Naive thymus-derived CD4-positive, alpha-beta T cell (primary cell): ENCODE results near the gene VAV3. TPM values are rescaled to one million over a fixed set of nuclear protein-coding genes. Genes with fewer than 3 reads are reported as not detected.
"Not testable (repeated sequence)": the region's sequence is repeated elsewhere in the genome, so short reads cannot be mapped to it uniquely, and the experiment has no call there.

Experiments
- ATAC-seq: fragments of 150-1000 bp; cut with Tn5 transposase; 2 replicates; pipeline ENCODE4 v1.10.0; 2021; ENCODE audit warnings: mild to moderate bottlenecking, moderate library complexity
- CTCF ChIA-PET: fragments of 350-600 bp; sonication (Branson Sonifier 250); formaldehyde crosslinking; loops from one replicate; lab custom pipeline; 2021; ENCODE audit warnings: antibody characterized with exemption; lab: Charles Lee
- POLR2A ChIA-PET: fragments of 350-600 bp; sonication (Branson Sonifier 250); formaldehyde crosslinking; loops from one replicate; lab custom pipeline; 2021; ENCODE audit warnings: antibody characterized with exemption, inconsistent platforms; lab: Charles Lee
- DNase-seq, 9 donors: peaks; one replicate each; pipeline versions ENCODE4 v3.0.0 to v3.0.0-alpha.2; 2020 to 2022; ENCODE audit warnings: mixed read lengths in 1 of 9
- H3K27ac ChIP-seq: one replicate; pipeline ENCODE4 v1.7.0; 2013; ENCODE audit warnings: mild to moderate bottlenecking, low read depth, low read length, moderate library complexity
- H3K27me3 ChIP-seq, 2 donors: one replicate each; pipeline ENCODE4 v1.7.0; 2013; ENCODE audit warnings: low read length in 2 of 2, mild to moderate bottlenecking in 2 of 2, moderate library complexity in 2 of 2; ENCODE audit not compliant: control insufficient read depth in 2 of 2, insufficient read depth in 2 of 2
- H3K36me3 ChIP-seq, 3 experiments: 1 replicate in 2 of 3; 2 replicates in 1 of 3; pipeline ENCODE4 v1.7.0; 2013; ENCODE audit warnings: low read length in 3 of 3, mild to moderate bottlenecking in 3 of 3, moderate library complexity in 1 of 3; ENCODE audit not compliant: insufficient read depth in 3 of 3, control insufficient read depth in 2 of 3
- H3K4me1 ChIP-seq, 2 donors: one replicate each; pipeline ENCODE4 v1.7.0; 2013; ENCODE audit warnings: low read length in 2 of 2, mild to moderate bottlenecking in 2 of 2, moderate library complexity in 1 of 2; ENCODE audit not compliant: control insufficient read depth in 2 of 2, insufficient read depth in 2 of 2
- H3K4me3 ChIP-seq: 2 replicates; pipeline ENCODE4 v1.7.0; 2013; ENCODE audit warnings: mild to moderate bottlenecking, low read length
- H3K9me3 ChIP-seq, 3 experiments: 1 replicate in 2 of 3; 2 replicates in 1 of 3; pipeline ENCODE4 v1.7.0; 2013; ENCODE audit warnings: low read length in 3 of 3; ENCODE audit not compliant: control insufficient read depth in 2 of 3
- H3K27ac Mint-ChIP-seq, 9 donors: one replicate each; pipeline ENCODE4 v1.8.0; 2020 to 2022; ENCODE audit warnings: mixed read lengths in 9 of 9, mild to moderate bottlenecking in 8 of 9, moderate library complexity in 5 of 9, inconsistent platforms in 2 of 9
- H3K27me3 Mint-ChIP-seq, 5 donors: one replicate each; pipeline ENCODE4 v1.8.0; 2021 to 2022; ENCODE audit warnings: mixed read lengths in 5 of 5, mild to moderate bottlenecking in 1 of 5
- H3K36me3 Mint-ChIP-seq, 5 donors: one replicate each; pipeline ENCODE4 v1.8.0; 2020 to 2022; ENCODE audit warnings: mixed read lengths in 5 of 5, mild to moderate bottlenecking in 3 of 5, inconsistent platforms in 1 of 5
- H3K4me1 Mint-ChIP-seq, 7 donors: one replicate each; pipeline ENCODE4 v1.8.0; 2020 to 2022; ENCODE audit warnings: mixed read lengths in 7 of 7, mild to moderate bottlenecking in 3 of 7, inconsistent platforms in 1 of 7
- H3K4me3 Mint-ChIP-seq, 10 donors: one replicate each; pipeline ENCODE4 v1.8.0; 2020 to 2022; ENCODE audit warnings: mild to moderate bottlenecking in 10 of 10, mixed read lengths in 10 of 10, moderate library complexity in 6 of 10, inconsistent platforms in 2 of 10
- H3K9me3 Mint-ChIP-seq, 11 donors: one replicate each; pipeline ENCODE4 v1.8.0; 2020 to 2022; ENCODE audit warnings: mixed read lengths in 11 of 11, mild to moderate bottlenecking in 4 of 11, inconsistent platforms in 1 of 11, moderate library complexity in 1 of 11
- intact Hi-C, 2 donors: fragments of 100-400 bp; cut with micrococcal nuclease; formaldehyde crosslinking; loops; one replicate each; pipeline ENCODE4 v1.15.1; 2023
- polyA plus RNA-seq, 2 donors: library from polyadenylated mRNA; unstranded; fragments of 300-500 nt; fragmentation: Illumina TruSeq; gene quantifications; one replicate each; pipeline ENCODE4 v1.2.3, GENCODE V29; 2021
- total RNA-seq, 6 experiments: library from RNA in 5 of 6; stranded (reverse) in 5 of 6; gene quantifications; 1 replicate in 5 of 6; 2 replicates in 1 of 6; pipeline ENCODE4 v1.2.3 and lab custom pipeline; 2021 to 2026

VAV3 gene
- total and polyA plus RNA-seq, 7 experiments from 2014 or later = 1.3 to 23.2 (median 2.7) TPM

GRCh38 chr1:107865627-107866026 lies 99.4 kb downstream of the VAV3 start:
- Histone ChIP-seq H3K4me3 (no peak overlapping the region), H3K27me3 (no peaks in the 10 kb centered on the region), H3K4me1 (peaks cover 0 to 14% of the 10 kb centered on the region in 2 donors), H3K36me3 (no peaks in the 10 kb centered on the region), H3K9me3 (peaks cover 0 to 7% (median 0%) of the 10 kb centered on the region in 3 experiments), H3K27ac (no peak overlapping the region)
- ATAC-seq = no peak
- H3K4me1 Mint-ChIP-seq = peaks cover 10 to 31% (median 19%) of the 10 kb centered on the region in 7 donors
- ChIA-PET POLR2A (no interaction called here), CTCF (interaction anchor here (0.7 kb wide), 1 partner anchor 49 kb away, joined by 4 read pairs; no protein-coding TSS in a partner anchor)
- H3K27ac Mint-ChIP-seq = peak overlapping the region in 2 of 9 donors; percentile 32 to 46
- H3K9me3 Mint-ChIP-seq = peaks cover 3 to 25% (median 15%) of the 10 kb centered on the region in 11 donors
- intact Hi-C loops = no loop called here
- peaks cover 0 to 17% (median 9%) of the 10 kb centered on the region in 5 donors for H3K36me3 Mint-ChIP-seq
- DNase-seq = no peak
- no peaks in the 10 kb centered on the region for H3K27me3 Mint-ChIP-seq
- no peak overlapping the region for H3K4me3 Mint-ChIP-seq

- no peak overlapping the region for H3K27ac Mint-ChIP-seq
- peaks cover 10 to 26% (median 19%) of the 10 kb centered on the region in 7 donors for H3K4me1 Mint-ChIP-seq
- CTCF ChIA-PET = no interaction called here
These were observed 101.6 kb downstream of the VAV3 start for GRCh38 chr1:107863342-107863741.

GRCh38 chr1:107862064-107862463 lies 102.9 kb downstream of the VAV3 start:
- no peaks in the 10 kb centered on the region for H3K27me3 ChIP-seq
- H3K4me1 ChIP-seq = peaks cover 0 to 14% of the 10 kb centered on the region in 2 donors
- peaks cover 0 to 7% (median 0%) of the 10 kb centered on the region in 3 experiments for H3K9me3 ChIP-seq
- H3K4me1 Mint-ChIP-seq = peaks cover 10 to 26% (median 19%) of the 10 kb centered on the region in 7 donors
- peaks cover 0 to 25% (median 11%) of the 10 kb centered on the region in 11 donors for H3K9me3 Mint-ChIP-seq
- ATAC-seq (no peak), DNase-seq (no peak)
- CTCF ChIA-PET = no interaction called here
- no peak overlapping the region for H3K27ac ChIP-seq
- H3K27me3 Mint-ChIP-seq = no peaks in the 10 kb centered on the region
- H3K4me3 Mint-ChIP-seq = no peak overlapping the region
- POLR2A ChIA-PET = no interaction called here
- H3K36me3 ChIP-seq = no peaks in the 10 kb centered on the region
- no peak overlapping the region for H3K4me3 ChIP-seq
- peaks cover 0 to 12% (median 9%) of the 10 kb centered on the region in 5 donors for H3K36me3 Mint-ChIP-seq
- H3K27ac Mint-ChIP-seq = peak overlapping the region in 2 of 9 donors; percentile 25 to 36
- intact Hi-C loops = no loop called here

More at GRCh38 chr1:107863342-107863741, 101.6 kb downstream of the VAV3 start:
- H3K27me3 ChIP-seq = no peaks in the 10 kb centered on the region
- H3K36me3 Mint-ChIP-seq = peaks cover 0 to 12% (median 9%) of the 10 kb centered on the region in 5 donors
- H3K9me3 ChIP-seq = peaks cover 0 to 7% (median 0%) of the 10 kb centered on the region in 3 experiments
- no peak overlapping the region for H3K27ac ChIP-seq
- peaks cover 0 to 25% (median 11%) of the 10 kb centered on the region in 11 donors for H3K9me3 Mint-ChIP-seq
- H3K4me3 ChIP-seq = no peak overlapping the region
- ATAC-seq = no peak
- no peaks in the 10 kb centered on the region for H3K27me3 Mint-ChIP-seq
- H3K36me3 ChIP-seq = no peaks in the 10 kb centered on the region
- H3K4me1 ChIP-seq = peaks cover 0 to 14% of the 10 kb centered on the region in 2 donors
- H3K4me3 Mint-ChIP-seq = peak overlapping the region in 1 of 10 donors; percentile 12
- no peak for DNase-seq
- POLR2A ChIA-PET = no interaction called here
- intact Hi-C loops = no loop called here

GRCh38 chr1:107858323-107858722 lies 106.7 kb downstream of the VAV3 start:
- H3K9me3 ChIP-seq = peaks cover 0 to 7% (median 0%) of the 10 kb centered on the region in 3 experiments
- no peaks in the 10 kb centered on the region for H3K36me3 ChIP-seq
- ChIA-PET POLR2A (interaction anchor here (0.6 kb wide), 1 partner anchor 1182 kb away, joined by 4 read pairs; no protein-coding TSS in a partner anchor), CTCF (no interaction called here)
- Mint-ChIP-seq H3K27me3 (peaks cover 0 to 2% (median 0%) of the 10 kb centered on the region in 5 donors), H3K27ac (no peak overlapping the region), H3K4me3 (no peak overlapping the region), H3K4me1 (peaks cover 0 to 12% (median 4%) of the 10 kb centered on the region in 7 donors), H3K9me3 (peaks cover 0 to 23% (median 11%) of the 10 kb centered on the region in 11 donors), H3K36me3 (peaks cover 0 to 12% (median 8%) of the 10 kb centered on the region in 5 donors)
- no peaks in the 10 kb centered on the region for H3K4me1 ChIP-seq
- H3K4me3 ChIP-seq = no peak overlapping the region
- H3K27me3 ChIP-seq = no peaks in the 10 kb centered on the region
- H3K27ac ChIP-seq = no peak overlapping the region
- intact Hi-C loops = no loop called here
- DNase-seq (no peak), ATAC-seq (no peak)

GRCh38 chr1:107851418-107851817 lies 113.6 kb downstream of the VAV3 start:
- Mint-ChIP-seq H3K4me1 (peaks cover 0 to 21% (median 10%) of the 10 kb centered on the region in 7 donors), H3K4me3 (no peak overlapping the region), H3K9me3 (peaks cover 0 to 14% (median 3%) of the 10 kb centered on the region in 11 donors), H3K27ac (no peak overlapping the region), H3K27me3 (peaks cover 0 to 2% (median 0%) of the 10 kb centered on the region in 5 donors), H3K36me3 (peaks cover 3 to 12% (median 6%) of the 10 kb centered on the region in 5 donors)
- ChIA-PET POLR2A (no interaction called here), CTCF (no interaction called here)
- DNase-seq (no peak), ATAC-seq (no peak)
- intact Hi-C loops = no loop called here
- H3K27ac ChIP-seq = no peak overlapping the region
- no peaks in the 10 kb centered on the region for H3K36me3 ChIP-seq
- no peaks in the 10 kb centered on the region for H3K4me1 ChIP-seq
- H3K4me3 ChIP-seq = no peak overlapping the region
- H3K27me3 ChIP-seq = no peaks in the 10 kb centered on the region
- H3K9me3 ChIP-seq = no peaks in the 10 kb centered on the region

- Mint-ChIP-seq H3K36me3 (peaks cover 3 to 15% (median 8%) of the 10 kb centered on the region in 5 donors), H3K9me3 (peaks cover 0 to 16% (median 5%) of the 10 kb centered on the region in 11 donors), H3K27ac (peak overlapping the region in 7 of 9 donors; percentile 17 to 86 (median 76)), H3K4me3 (peak overlapping the region in 9 of 10 donors; percentile 49 to 78 (median 72)), H3K4me1 (peaks cover 34 to 62% (median 49%) of the 10 kb centered on the region in 7 donors)
- H3K36me3 ChIP-seq, H3K27ac ChIP-seq, H3K27me3 Mint-ChIP-seq, H3K27me3 ChIP-seq, POLR2A ChIA-PET, H3K9me3 ChIP-seq: not testable (repeated sequence)
- peak overlapping the region; percentile 23 for H3K4me3 ChIP-seq
- peaks cover 32 to 53% of the 10 kb centered on the region in 2 donors for H3K4me1 ChIP-seq
- DNase-seq (peak in 1 of 9 donors; percentile 22), ATAC-seq (peak; percentile 60)
- CTCF ChIA-PET = interaction anchor here (1.3 to 2.2 kb wide), 2 partner anchors 63 to 281 kb away, joined by 3 to 5 read pairs; no protein-coding TSS in a partner anchor
- intact Hi-C loops = loop anchor here (5.0 kb wide), 3 partner anchors 42 to 118 kb away; no protein-coding TSS in a partner anchor
These were observed 120.3 kb downstream of the VAV3 start for GRCh38 chr1:107844541-107845194.
